NCI-H2029 (cell line): ENCODE data around the gene ART4.

ENCODE experiments used
- DNase-seq: peaks from one replicate; lab custom pipeline; 2025; lab: John Stamatoyannopoulos, UW

The ART4 gene

GRCh38 chr12:14810167-14810952 is 33.0 kb downstream of the ART4 start:
- DNase-seq: no peak

- no peak for DNase-seq
These were observed 39.5 kb downstream of the ART4 start for GRCh38 chr12:14803830-14804160.

GRCh38 chr12:14803011-14803829 is 40.1 kb downstream of the ART4 start, which contains the start of the genes C12orf60 and WBP11:
C12orf60 (plus strand) TSS chr12:14803670; CDS start chr12:14822936, 19,266 bp downstream.
WBP11 (minus strand) TSS chr12:14803478; CDS start chr12:14801383, 2,095 bp downstream.
- peak; percentile 98 for DNase-seq

GRCh38 chr12:14802721-14803010 is 40.7 kb downstream of the ART4 start:
- peak; percentile 9 for DNase-seq

- DNase-seq: no peak
These were observed 41.1 kb downstream of the ART4 start for GRCh38 chr12:14802247-14802646.

GRCh38 chr12:14795028-14795448 is 48.3 kb downstream of the ART4 start:
- DNase-seq: no peak

- no peak for DNase-seq
These were observed 57.8 kb downstream of the ART4 start for GRCh38 chr12:14785568-14785967.

GRCh38 chr12:14784471-14784870 is 58.9 kb downstream of the ART4 start:
- DNase-seq: no peak

GRCh38 chr12:14782756-14783155 is 60.6 kb downstream of the ART4 start:
- DNase-seq: no peak

GRCh38 chr12:14781563-14781962 is 61.8 kb downstream of the ART4 start:
- DNase-seq: no peak

- DNase-seq: no peak
These were observed 62.5 kb downstream of the ART4 start for GRCh38 chr12:14780859-14781258.

GRCh38 chr12:14779834-14780233 is 63.5 kb downstream of the ART4 start:
- DNase-seq: no peak

GRCh38 chr12:14777271-14777670 is 66.1 kb downstream of the ART4 start:
- no peak for DNase-seq

GRCh38 chr12:14776236-14776961 is 66.9 kb downstream of the ART4 start:
- no peak for DNase-seq

GRCh38 chr12:14775636-14775980 is 67.7 kb downstream of the ART4 start:
- no peak for DNase-seq
